SK-N-DZ (cell line): ENCODE data around the gene CDC16.

Experiments used
- DNase-seq: peaks from one replicate; pipeline ENCODE4 v3.0.0-alpha.2; 2015; ENCODE audit warnings: low spot score

CDC16 gene

GRCh38 chr13:114298866-114299265 is 64.2 kb downstream of the CDC16 start:
- no peak for DNase-seq

DNA sequence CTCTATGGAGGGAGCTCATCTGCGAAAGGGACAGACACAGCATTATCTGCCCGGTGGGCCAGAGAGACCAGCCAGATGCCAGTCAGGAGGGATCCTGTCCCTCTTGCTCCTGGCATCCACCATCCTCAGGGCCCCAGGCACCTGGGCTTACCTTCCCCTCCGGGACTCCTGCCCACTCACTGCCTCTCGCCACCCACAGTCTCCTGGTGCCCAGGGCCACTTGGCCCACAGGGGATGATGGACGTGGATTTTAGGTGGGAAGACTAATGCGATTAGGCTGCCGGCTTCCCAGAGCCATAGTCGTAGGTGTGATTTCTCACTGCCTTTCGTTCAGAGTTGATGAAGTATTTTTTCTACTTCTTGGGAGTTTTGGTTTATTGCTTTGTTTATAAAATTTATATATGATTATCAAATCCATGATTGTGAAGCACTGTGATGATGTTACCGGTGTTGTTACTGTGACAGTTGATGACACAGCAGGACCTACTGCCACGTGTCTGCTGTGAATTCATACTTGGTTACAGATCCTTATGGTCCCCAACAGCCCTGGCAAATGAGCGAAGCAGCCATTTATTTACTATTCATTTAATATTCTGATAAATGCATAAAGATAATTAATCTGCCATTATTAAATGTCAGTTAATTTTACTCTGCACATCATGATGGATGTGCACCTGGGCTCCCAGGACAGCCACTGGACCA is 65.1 kb downstream of the CDC16 start:
- DNase-seq: no peak

DNA sequence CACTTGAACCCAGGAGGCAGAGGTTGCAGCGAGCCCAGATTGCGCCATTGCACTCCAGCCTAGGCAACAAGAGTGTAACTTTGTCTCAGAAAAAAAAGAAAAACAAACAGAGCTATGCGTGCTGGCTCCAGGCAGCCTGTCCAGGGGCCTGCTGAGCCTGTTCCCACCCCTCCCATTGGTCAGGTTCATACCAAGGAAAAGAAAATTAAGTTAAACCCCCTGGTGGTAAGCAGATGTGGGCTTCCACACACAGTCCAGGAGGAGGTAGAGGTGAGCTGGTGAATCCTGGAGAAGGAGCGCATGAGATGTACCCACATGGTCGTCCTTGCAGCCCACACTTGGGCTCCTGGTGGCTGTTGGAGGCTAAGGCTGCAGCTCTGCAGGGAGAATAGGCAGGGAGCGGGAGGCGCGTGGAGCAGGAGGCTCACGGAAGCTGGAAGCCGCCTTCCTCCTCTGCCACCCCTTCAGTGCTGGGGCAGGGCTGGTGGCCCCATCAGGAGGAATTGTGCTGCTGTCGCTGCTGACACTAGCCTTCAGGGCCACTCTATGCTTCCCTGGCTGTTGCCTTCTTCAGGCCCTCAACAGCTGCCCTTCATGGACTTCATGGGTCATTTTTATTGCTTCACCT is 69.1 kb downstream of the CDC16 start:
- DNase-seq: peak; percentile 16

GRCh38 chr13:114304346-114305034 is 69.8 kb downstream of the CDC16 start:
- DNase-seq: no peak

DNA sequence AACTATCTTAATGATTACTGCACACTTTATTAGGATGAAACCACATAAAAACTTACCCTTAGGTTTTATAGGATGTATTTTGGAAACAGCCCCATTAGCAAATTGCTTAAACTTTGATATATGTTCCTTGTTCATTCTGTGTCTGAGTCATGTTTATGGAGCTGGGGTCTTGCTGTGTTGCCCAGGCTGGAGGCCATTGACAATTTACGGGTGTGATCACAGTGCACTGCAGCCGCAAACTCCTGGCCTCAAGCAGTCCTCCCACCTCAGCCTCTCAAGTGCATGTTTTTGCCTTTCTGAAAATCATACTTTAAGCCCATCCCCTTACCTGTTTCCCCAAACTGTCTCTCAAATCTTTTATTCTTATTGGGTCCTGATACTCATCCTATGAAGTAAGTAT is 74.4 kb downstream of the CDC16 start:
- no peak for DNase-seq

GRCh38 chr13:114309806-114310410 is 75.2 kb downstream of the CDC16 start:
- no peak for DNase-seq

GRCh38 chr13:114310956-114311355 is 76.3 kb downstream of the CDC16 start:
- no peak for DNase-seq

GRCh38 chr13:114311387-114311786 is 76.7 kb downstream of the CDC16 start:
- peak; percentile 34 for DNase-seq

GRCh38 chr13:114311908-114312307 is 77.2 kb downstream of the CDC16 start:
- DNase-seq: no peak

- no peak for DNase-seq
Observed at GRCh38 chr13:114313061-114313860, 78.6 kb downstream of the CDC16 start.

- DNase-seq: peak; percentile 96
Observed at GRCh38 chr13:114314074-114314912, 79.6 kb downstream of the CDC16 start, which contains the start of gene CHAMP1. Gene CHAMP1 (plus strand): TSS chr13:114314503. CDS start chr13:114323843, 9,340 bp downstream.

DNA sequence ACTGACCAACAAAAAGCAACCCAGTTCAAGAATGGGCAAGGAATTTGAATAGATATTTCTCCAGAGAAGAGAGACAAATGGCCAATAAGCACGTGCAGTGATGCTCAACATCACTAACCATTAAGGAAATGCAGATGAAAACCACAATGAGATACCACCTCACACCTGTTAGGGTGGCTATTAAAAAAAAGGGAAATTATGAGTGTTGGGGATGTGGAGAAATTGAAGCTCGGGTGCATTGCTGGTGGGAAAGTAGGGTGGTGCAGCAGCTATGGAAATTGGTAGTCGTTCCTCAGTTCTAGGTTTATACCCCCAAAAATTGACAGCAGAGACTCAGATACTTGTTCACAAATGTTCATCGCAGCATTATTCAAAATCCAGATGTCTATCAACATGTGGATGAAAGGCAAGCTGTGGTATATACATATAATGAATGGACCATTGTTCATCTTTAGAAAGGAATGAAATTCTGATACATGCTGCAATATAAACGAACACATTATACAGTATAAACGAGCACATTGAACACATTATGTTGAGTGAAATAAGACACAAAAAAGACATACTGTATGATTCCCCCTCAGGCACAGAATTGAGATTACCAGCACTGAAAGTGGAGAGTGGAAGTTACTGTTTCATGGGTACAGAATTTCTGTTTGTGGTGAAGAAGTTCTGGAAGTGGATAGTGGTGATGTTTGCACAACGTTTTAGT is 80.5 kb downstream of the CDC16 start:
- no peak for DNase-seq

DNA sequence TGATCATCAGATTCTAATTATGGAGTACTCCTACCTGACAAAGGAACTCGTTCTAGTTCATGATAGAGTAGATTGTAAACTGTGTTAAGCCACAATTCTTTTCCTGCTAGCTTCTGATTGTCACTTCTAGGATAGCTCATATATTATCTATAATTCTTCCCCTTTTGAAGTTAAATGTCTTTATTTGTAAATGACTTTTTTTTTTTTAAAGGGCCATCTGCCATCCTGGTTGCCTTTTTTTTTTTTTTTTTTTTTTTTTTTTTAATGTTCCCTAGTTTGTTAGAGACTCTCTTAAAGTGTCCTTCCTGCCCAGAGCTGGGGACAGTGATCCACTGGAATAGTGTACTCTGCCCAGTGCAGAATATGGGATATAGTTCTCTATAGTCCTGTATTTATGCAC is 83.9 kb downstream of the CDC16 start:
- DNase-seq: no peak

GRCh38 chr13:114319441-114319913 is 84.8 kb downstream of the CDC16 start:
- DNase-seq: no peak

GRCh38 chr13:114320065-114320464 is 85.4 kb downstream of the CDC16 start:
- no peak for DNase-seq

- DNase-seq: no peak
Observed at GRCh38 chr13:114321256-114321655, 86.6 kb downstream of the CDC16 start.
